HG03558 (cell line): ENCODE data around the gene ANO4.
"Not testable (repeated sequence)": the region's sequence is repeated elsewhere in the genome, so short reads cannot be mapped to it uniquely, and the experiment has no call there.

ENCODE experiments used
- ATAC-seq: cut with Tn5 transposase; IDR thresholded peaks from one replicate; pipeline ENCODE4 v1.9.1; 2021; ENCODE audit warnings: moderate number of reproducible peaks; ENCODE audit not compliant: unreplicated experiment; ENCODE audit errors: extremely low read depth

ANO4 gene

GRCh38 chr12:100867639-100868393 is 73.2 kb downstream of the ANO4 start:
- ATAC-seq = no peak

GRCh38 chr12:100868487-100868886 is 73.9 kb downstream of the ANO4 start:
- ATAC-seq = no peak

GRCh38 chr12:100871195-100871734 is 76.7 kb downstream of the ANO4 start:
- ATAC-seq = no peak

GRCh38 chr12:100875156-100875555 is 80.6 kb downstream of the ANO4 start:
- ATAC-seq = no peak

DNA sequence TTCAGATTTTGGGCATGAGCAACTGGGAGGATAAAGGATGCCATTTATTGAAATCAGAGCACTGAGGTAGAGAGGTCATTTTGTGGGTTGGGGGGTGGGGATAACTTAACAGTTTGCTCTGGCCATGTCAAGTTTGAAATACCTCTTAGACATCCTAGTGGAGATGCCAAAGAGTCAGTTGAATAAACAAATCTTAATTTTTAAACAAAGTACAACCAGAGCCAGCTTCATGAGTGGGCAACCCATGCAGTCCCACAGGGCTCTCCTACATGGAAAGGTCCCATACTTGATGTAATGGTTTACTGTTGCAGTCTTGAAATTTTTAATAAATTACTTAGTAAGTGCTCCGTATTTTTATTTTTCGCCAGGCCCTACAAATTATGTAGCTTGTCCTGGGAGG is 81.2 kb downstream of the ANO4 start:
- no peak for ATAC-seq

DNA sequence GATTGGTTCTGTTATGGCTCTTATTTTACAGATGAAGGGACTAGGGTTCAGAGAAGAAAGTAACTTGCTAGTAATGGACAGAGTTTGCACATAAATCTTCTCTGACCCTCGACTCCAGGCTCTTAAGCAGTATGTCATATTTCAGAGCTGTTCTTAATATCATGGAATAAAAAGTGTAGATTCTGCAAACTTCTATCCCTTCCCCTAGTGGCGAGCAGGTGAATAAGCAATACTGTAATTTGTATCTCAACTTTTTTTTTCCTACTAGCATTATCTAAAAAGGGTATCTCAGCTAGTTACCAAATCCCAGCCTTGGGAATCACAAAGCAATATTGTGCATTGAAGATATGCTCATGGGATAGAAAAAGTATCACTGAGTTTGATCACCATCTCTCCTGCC is 83.2 kb downstream of the ANO4 start:
- ATAC-seq = no peak

- ATAC-seq = no peak
Measured at GRCh38 chr12:100895192-100895591, 100.6 kb downstream of the ANO4 start.

GRCh38 chr12:100896192-100896591 is 101.6 kb downstream of the ANO4 start:
- no peak for ATAC-seq

GRCh38 chr12:100897240-100897639 is 102.7 kb downstream of the ANO4 start:
- ATAC-seq = no peak

GRCh38 chr12:100899301-100899700 is 104.7 kb downstream of the ANO4 start:
- no peak for ATAC-seq

- no peak for ATAC-seq
Measured at GRCh38 chr12:100900808-100901207, 106.2 kb downstream of the ANO4 start.

GRCh38 chr12:100901266-100901665 is 106.7 kb downstream of the ANO4 start:
- ATAC-seq = no peak

- no peak for ATAC-seq
Measured at GRCh38 chr12:100904270-100904669, 109.7 kb downstream of the ANO4 start.

DNA sequence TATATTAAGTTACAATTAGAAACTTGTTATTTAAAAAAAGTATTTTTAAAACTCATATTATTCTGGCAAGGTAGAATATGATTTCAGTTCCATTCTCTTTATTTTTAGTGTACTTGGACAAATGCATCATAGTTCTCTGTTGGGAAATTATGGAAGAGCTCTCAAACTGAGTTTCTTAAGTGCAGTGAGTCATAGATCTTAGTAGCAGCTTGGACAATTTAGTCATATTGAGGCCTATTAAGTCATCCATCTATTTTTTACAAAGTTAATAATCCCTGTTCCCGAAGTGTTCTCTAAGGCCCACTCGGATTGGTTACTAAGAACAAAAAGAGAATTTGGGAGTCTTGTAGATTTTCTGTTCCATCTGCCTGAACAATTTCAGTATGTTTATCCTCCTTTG is 113.9 kb downstream of the ANO4 start:
- ATAC-seq = no peak

GRCh38 chr12:100913872-100914592 is 119.5 kb downstream of the ANO4 start:
- no peak for ATAC-seq

DNA sequence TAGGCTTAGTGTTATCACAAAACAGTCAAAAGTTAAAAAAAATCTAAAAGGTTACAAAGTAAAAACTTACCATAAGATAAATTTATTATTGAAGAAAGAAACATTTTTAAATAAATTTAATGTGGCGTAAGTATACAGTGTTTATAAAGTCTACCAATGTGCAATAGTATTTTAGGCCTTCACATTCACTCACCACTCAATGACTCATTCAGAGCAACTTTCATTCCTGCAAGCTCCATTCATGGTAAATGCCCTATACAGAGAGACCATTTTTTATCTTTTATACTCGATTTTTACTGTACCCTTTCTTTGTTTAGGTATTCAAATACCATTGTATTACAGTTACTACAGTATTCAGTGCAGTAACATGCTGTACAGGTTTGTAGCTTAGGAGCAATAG is 124.5 kb downstream of the ANO4 start:
- no peak for ATAC-seq

DNA sequence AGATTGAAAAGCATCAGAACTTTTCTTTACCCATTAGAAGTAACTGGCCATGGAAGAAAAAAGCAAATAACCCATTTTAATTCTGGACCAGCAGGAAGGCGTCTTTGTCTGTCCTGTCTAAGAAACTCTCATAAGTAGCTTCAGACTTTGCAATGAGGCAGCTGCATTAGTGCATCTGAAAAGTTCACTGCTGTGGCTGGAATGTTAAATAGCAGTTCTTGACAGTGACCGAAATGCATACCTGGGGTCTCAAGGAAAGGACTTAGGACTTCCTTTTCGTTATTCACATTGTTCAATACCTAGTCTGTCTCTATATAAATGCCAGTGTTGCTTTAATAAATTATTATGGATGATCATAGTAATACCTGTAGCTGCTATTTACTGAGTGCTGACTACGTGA is 125.9 kb downstream of the ANO4 start:
- no peak for ATAC-seq

- no peak for ATAC-seq
Measured at GRCh38 chr12:100926669-100927248, 132.2 kb downstream of the ANO4 start.

DNA sequence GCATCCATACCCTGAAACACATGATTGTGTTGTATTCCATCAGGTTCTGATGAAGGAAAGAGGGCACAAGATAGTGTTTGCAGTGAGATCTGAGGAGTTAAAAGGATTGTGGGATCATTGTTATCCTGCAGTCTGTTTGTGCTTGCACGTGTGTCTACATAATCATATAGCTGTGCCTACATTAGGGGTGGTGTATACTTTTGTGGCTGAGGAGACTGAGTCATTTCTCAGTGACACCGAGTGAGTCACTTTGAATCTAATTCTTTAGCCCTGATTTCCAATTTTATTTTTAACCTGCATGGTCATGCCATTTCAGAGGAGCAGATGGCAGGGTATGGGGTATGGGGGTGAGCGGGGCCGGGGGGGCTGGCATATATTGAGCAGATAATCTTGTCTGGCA is 133.2 kb downstream of the ANO4 start:
- no peak for ATAC-seq

GRCh38 chr12:100932571-100932970 is 138.0 kb downstream of the ANO4 start:
- no peak for ATAC-seq

- ATAC-seq = not testable (repeated sequence)
Measured at GRCh38 chr12:100933531-100933930, 139.0 kb downstream of the ANO4 start.
